HG03159 (cell line): ENCODE results near the gene ID1.

Source experiments
- ATAC-seq: cut with Tn5 transposase; IDR thresholded peaks from one replicate; pipeline ENCODE4 v1.9.1; 2021; ENCODE audit warnings: mild to moderate bottlenecking, moderate library complexity; ENCODE audit not compliant: unreplicated experiment

ID1 gene

GRCh38 chr20:31605031-31605901 lies at the start of gene ID1:
Gene ID1, plus strand, starts transcription at chr20:31605289. Its CDS starts 99 bp downstream, at chr20:31605388.
- peak; percentile 86 for ATAC-seq

GRCh38 chr20:31559704-31560093 lies 45.4 kb upstream of the ID1 start:
- no peak for ATAC-seq

- ATAC-seq, result no peak
Observed at GRCh38 chr20:31560094-31560745, 44.9 kb upstream of the ID1 start.

GRCh38 chr20:31560746-31561598 lies 44.1 kb upstream of the ID1 start:
- no peak for ATAC-seq

GRCh38 chr20:31562241-31562640 lies 42.8 kb upstream of the ID1 start:
- ATAC-seq, result no peak

- no peak for ATAC-seq
Observed at GRCh38 chr20:31564284-31564683, 40.8 kb upstream of the ID1 start.

GRCh38 chr20:31565699-31566318 lies 39.3 kb upstream of the ID1 start:
- ATAC-seq, result no peak

GRCh38 chr20:31566319-31566657 lies 38.8 kb upstream of the ID1 start:
- ATAC-seq, result no peak

- no peak for ATAC-seq
Observed at GRCh38 chr20:31566658-31567379, 38.3 kb upstream of the ID1 start.

- no peak for ATAC-seq
Observed at GRCh38 chr20:31567380-31567720, 37.7 kb upstream of the ID1 start.

GRCh38 chr20:31568041-31568731 lies 36.9 kb upstream of the ID1 start:
- ATAC-seq, result no peak

GRCh38 chr20:31568773-31569162 lies 36.3 kb upstream of the ID1 start:
- ATAC-seq, result no peak

- ATAC-seq, result no peak
Observed at GRCh38 chr20:31569163-31570020, 35.7 kb upstream of the ID1 start.

- no peak for ATAC-seq
Observed at GRCh38 chr20:31570021-31570463, 35.0 kb upstream of the ID1 start.

GRCh38 chr20:31570735-31571617 lies 34.1 kb upstream of the ID1 start:
- no peak for ATAC-seq

GRCh38 chr20:31572042-31572700 lies 32.9 kb upstream of the ID1 start:
- no peak for ATAC-seq
